Sigmoid colon (tissue), 4 donors: Measurements from ENCODE around the gene PDE4D.

Experiments used
- POLR2A ChIP-seq, 2 donors: fragments of 450-650 bp; IDR thresholded peaks; one replicate each; pipeline ENCODE4 v1.6.1; 2016; ENCODE audit warnings: antibody characterized with exemption in 2 of 2, mild to moderate bottlenecking in 2 of 2, moderate library complexity in 2 of 2
- POLR2AphosphoS5 ChIP-seq, 4 donors: sonication (generic); formaldehyde crosslinking; IDR thresholded peaks; one replicate each; pipeline ENCODE4 v1.6.1; 2017; ENCODE audit warnings: antibody characterized with exemption in 4 of 4
- TF ChIP-seq, protein P1 (sequence below), 4 experiments: fragments of 450-650 bp in 3 of 4; fragments of 200-600 bp in 1 of 4; IDR thresholded peaks; one replicate each; pipeline ENCODE4 v1.5.1; 2016 to 2019; ENCODE audit warnings: antibody characterized with exemption in 4 of 4, mild to moderate bottlenecking in 3 of 4, moderate library complexity in 2 of 4

DNA sequence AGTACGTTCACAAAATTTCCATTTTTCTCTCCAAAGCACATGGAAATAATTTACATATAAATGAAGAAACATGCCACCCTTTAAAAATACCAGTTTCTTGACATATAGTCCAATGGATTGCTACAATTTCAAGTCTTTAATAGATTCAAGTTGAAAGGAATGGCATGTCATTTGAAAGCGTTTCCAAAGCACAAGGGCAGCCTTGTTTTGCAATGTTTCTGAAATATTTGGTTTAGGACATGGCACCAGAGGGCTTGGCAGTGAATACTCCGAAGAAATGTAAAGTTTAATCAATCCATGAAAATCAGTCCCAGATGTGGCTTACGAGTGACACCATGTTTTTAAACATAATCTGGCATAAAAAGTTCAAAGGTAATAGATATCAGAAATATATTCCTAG is 333.7 kb downstream of the PDE4D start:
- TF ChIP-seq POLR2AphosphoS5 (IDR thresholded peaks at IDR 0.05), result no peak
- no peak for TF ChIP-seq POLR2A (IDR thresholded peaks at IDR 0.05)
- TF ChIP-seq, protein P1, sequence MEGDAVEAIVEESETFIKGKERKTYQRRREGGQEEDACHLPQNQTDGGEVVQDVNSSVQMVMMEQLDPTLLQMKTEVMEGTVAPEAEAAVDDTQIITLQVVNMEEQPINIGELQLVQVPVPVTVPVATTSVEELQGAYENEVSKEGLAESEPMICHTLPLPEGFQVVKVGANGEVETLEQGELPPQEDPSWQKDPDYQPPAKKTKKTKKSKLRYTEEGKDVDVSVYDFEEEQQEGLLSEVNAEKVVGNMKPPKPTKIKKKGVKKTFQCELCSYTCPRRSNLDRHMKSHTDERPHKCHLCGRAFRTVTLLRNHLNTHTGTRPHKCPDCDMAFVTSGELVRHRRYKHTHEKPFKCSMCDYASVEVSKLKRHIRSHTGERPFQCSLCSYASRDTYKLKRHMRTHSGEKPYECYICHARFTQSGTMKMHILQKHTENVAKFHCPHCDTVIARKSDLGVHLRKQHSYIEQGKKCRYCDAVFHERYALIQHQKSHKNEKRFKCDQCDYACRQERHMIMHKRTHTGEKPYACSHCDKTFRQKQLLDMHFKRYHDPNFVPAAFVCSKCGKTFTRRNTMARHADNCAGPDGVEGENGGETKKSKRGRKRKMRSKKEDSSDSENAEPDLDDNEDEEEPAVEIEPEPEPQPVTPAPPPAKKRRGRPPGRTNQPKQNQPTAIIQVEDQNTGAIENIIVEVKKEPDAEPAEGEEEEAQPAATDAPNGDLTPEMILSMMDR (IDR thresholded peaks at IDR 0.05), result no peak
